Esophagus squamous epithelium (tissue), 4 donors: ENCODE data around the gene EIF3B.

Experiments
- CTCF ChIP-seq, 6 experiments: fragments of 450-650 bp in 4 of 6; fragments of 200-600 bp in 2 of 6; sonication (generic) in 2 of 6; IDR thresholded peaks; one replicate each; pipeline ENCODE4 v1.5.1; 2016 to 2019; ENCODE audit warnings: antibody characterized with exemption in 6 of 6, mild to moderate bottlenecking in 4 of 6, moderate library complexity in 4 of 6
- POLR2A ChIP-seq, 4 donors: fragments of 450-650 bp; IDR thresholded peaks; one replicate each; pipeline ENCODE4 v1.6.1; 2017; ENCODE audit warnings: antibody characterized with exemption in 4 of 4, mild to moderate bottlenecking in 4 of 4, moderate library complexity in 3 of 4

GRCh38 chr7:2398506-2398905, 43.9 kb downstream of the EIF3B start:
- TF ChIP-seq POLR2A (IDR thresholded peaks at IDR 0.05): no peak
- TF ChIP-seq CTCF (IDR thresholded peaks at IDR 0.05): no peak
